NB4 (cell line): ENCODE data around the gene SLC2A1.

Source experiments
- DNase-seq: peaks from one replicate; pipeline ENCODE4 v3.0.0; 2010; ENCODE audit warnings: low read depth
- H3K4me3 ChIP-seq: one replicate; pipeline ENCODE4 v1.5.1; 2011; ENCODE audit warnings: mild to moderate bottlenecking, low read depth, low read length, moderate library complexity
- MYC ChIP-seq: IDR thresholded peaks from 2 replicates; pipeline ENCODE4 v1.6.1; 2011; ENCODE audit warnings: low read depth, low read length
- POLR2A ChIP-seq: IDR thresholded peaks from 2 replicates; pipeline ENCODE4 v1.6.1; 2011; ENCODE audit warnings: mild to moderate bottlenecking; ENCODE audit not compliant: insufficient read length; ENCODE audit errors: extremely low read depth
- TF ChIP-seq, protein P1 (sequence below): IDR thresholded peaks from 2 replicates; pipeline ENCODE4 v1.6.1; 2011; ENCODE audit warnings: low read depth, low read length
- TF ChIP-seq, protein P2 (sequence below): IDR thresholded peaks from one replicate; pipeline ENCODE4 v1.5.1; 2012; ENCODE audit warnings: low read depth, low read length

The SLC2A1 gene

DNA sequence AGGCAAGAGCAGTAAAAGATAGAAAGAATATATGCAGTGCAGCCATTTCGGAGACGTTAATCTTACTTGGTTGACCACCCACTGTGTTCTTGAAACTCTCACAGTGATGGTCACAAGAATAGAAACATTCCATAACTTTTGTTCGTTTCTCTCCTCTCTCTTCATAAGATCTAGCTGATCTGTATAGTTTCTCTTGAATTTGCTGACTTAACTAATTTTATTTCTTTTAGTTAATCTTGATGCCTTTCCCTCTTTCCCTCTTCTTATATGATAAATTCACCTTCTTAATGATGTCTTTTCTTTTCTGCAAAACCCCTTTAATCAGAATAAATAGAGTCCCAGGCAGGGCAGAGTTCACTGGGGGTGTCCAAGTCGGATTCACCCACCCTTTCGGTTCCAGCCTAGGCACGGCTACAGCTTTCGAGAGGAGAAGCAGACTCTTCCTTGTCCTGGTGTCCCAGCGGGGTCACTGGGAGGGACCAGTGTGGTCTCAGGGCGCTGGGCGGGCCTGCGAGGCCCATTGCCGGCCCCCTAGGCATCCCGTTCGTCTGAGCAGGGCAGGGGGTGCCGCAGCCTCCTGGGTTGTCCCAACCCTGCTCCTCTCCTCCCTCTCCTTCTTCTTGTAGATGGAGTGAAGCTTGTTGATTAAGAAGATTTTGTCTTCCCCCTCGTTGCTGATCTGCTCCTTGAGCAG is 72.5 kb downstream of the SLC2A1 start:
- DNase-seq, result no peak
- TF ChIP-seq, protein P1, sequence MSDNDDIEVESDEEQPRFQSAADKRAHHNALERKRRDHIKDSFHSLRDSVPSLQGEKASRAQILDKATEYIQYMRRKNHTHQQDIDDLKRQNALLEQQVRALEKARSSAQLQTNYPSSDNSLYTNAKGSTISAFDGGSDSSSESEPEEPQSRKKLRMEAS, result no peak
- TF ChIP-seq POLR2A, result no peak
- TF ChIP-seq, protein P2, sequence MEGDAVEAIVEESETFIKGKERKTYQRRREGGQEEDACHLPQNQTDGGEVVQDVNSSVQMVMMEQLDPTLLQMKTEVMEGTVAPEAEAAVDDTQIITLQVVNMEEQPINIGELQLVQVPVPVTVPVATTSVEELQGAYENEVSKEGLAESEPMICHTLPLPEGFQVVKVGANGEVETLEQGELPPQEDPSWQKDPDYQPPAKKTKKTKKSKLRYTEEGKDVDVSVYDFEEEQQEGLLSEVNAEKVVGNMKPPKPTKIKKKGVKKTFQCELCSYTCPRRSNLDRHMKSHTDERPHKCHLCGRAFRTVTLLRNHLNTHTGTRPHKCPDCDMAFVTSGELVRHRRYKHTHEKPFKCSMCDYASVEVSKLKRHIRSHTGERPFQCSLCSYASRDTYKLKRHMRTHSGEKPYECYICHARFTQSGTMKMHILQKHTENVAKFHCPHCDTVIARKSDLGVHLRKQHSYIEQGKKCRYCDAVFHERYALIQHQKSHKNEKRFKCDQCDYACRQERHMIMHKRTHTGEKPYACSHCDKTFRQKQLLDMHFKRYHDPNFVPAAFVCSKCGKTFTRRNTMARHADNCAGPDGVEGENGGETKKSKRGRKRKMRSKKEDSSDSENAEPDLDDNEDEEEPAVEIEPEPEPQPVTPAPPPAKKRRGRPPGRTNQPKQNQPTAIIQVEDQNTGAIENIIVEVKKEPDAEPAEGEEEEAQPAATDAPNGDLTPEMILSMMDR, result no peak
- H3K4me3 ChIP-seq, result no peak overlapping the region

DNA sequence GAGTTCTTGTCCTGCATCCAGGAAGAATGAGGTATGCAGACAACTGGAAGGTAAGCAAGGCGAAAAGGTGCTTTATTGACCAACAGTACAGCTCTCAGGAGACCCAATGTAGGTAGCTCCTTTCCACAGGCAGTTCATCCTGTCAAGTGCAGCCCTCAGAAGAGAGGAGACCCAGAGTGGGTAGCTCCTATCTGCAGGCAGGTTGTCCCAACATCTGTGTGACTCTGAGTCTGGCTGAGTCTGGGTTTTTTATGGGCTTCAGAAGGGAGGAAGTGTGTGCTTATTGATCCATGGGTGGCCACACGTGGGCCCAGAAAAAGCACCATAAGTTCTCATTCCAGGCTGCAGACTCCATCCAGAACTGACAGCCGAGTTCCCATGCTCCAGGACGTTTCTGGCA is 78.3 kb downstream of the SLC2A1 start:
- DNase-seq, result no peak
- TF ChIP-seq, protein P1, result no peak
- no peak for TF ChIP-seq POLR2A
- TF ChIP-seq, protein P2, result no peak
- H3K4me3 ChIP-seq, result no peak overlapping the region

DNA sequence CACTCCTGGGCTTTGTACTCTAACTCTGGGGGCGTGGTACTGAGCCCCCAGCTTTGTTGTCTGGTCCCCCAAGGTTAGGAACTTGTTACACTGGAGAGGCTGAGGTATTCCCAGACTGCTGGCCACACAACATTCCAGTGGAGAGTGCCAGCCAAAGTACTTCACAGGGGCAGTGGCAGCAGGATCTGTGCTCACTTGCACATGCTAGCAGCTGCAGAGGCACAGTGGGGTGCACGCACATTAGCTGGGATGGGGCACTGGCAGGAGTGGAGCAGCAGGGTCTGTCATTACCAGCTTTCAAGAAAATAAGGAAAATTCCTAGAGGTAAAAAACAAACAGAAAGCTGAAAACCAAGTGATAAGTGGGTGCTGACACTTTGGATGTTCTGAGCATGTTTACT is 81.3 kb downstream of the SLC2A1 start:
- TF ChIP-seq MYC (no peak), POLR2A (no peak)
- TF ChIP-seq, protein P2, result no peak
- TF ChIP-seq, protein P1, result no peak
- no peak for DNase-seq
- no peak overlapping the region for H3K4me3 ChIP-seq

DNA sequence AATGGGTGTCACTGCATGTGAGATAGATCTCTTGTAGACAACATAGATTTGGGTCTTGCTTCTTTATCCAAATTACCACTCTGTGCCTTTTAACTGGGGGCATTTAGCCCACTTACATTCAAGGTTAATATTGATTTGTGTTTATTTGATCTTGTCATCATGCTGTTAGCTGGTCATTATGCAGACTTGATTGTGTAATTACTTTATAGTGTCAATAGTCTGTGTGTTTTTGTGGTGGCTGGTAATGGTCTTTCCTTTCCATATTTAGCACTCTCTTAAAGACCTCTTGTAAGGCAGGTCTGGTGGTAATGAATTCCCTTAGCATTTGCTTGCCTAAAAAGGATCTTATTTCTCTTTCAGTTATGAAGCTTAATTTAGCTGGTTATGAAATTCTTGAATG is 82.7 kb downstream of the SLC2A1 start:
- H3K4me3 ChIP-seq, result no peak overlapping the region
- TF ChIP-seq, protein P2, result no peak
- TF ChIP-seq POLR2A, result no peak
- no peak for TF ChIP-seq MYC
- TF ChIP-seq, protein P1, result no peak
- DNase-seq, result no peak
